ACHN (cell line): Measurements from ENCODE around the gene NOVA2.

ENCODE experiments used
- DNase-seq: peaks from one replicate; pipeline ENCODE4 v3.0.0-alpha.2; 2015
- in situ Hi-C: cut with HindIII; loops from 2 replicates; pipeline ENCODE4 v1.10.0; 2017; ENCODE audit warnings: low sequenced_read_pairs, low pct_ligation_motif_present, low pct_unique_long_range_greater_than_20kb

NOVA2 gene

GRCh38 chr19:45884682-45885555 is 88.7 kb downstream of the NOVA2 start:
- DNase-seq, result no peak
- in situ Hi-C loops, result no loop called here

- DNase-seq, result no peak
- in situ Hi-C loops, result no loop called here
Measured at GRCh38 chr19:45883881-45884681, 89.6 kb downstream of the NOVA2 start.
